GM18517 (cell line): ENCODE results near the gene RNF186.

ENCODE experiments used
- ATAC-seq: cut with Tn5 transposase; IDR thresholded peaks from one replicate; pipeline ENCODE4 v1.9.1; 2021; ENCODE audit warnings: mild to moderate bottlenecking, moderate library complexity; ENCODE audit not compliant: unreplicated experiment

Gene RNF186

GRCh38 chr1:19768353-19769210 lies 46.5 kb downstream of the RNF186 start:
- ATAC-seq: no peak

DNA sequence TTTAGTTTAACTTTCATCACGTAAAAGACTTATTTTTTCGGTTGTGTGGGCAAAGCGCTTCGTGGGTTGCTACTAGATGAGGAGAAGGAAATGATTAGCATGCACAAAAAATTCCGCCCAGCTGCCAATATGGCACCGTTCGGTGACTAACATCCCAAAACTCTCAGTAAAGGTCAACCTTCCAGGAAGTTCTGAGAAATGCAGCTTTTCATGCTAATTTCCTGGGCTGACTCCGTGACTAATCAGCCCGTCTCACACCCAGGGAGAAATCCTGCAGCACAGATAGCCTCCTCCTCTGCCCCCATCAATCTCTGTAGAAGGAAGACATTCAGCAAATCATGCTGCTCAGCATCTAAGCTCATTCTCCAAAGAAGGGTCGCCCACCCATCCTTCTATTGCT lies 49.5 kb downstream of the RNF186 start:
- ATAC-seq: no peak

- no peak for ATAC-seq
Measured at GRCh38 chr1:19764848-19765247, 50.2 kb downstream of the RNF186 start.
